Superior temporal gyrus (tissue), 1 donor: ENCODE data around the gene TOMM40L.

Experiments used
- DNase-seq: peaks from one replicate; pipeline ENCODE4 v3.0.0-alpha.2; 2016; ENCODE audit errors: extremely low spot score

TOMM40L gene

GRCh38 chr1:161225534-161226319, at the start of gene TOMM40L:
TSS of gene TOMM40L (plus strand) at chr1:161226060. CDS start at chr1:161226490, 430 bp downstream.
- peak; percentile 99 for DNase-seq

- no peak for DNase-seq
These were observed 49.3 kb upstream of the TOMM40L start for GRCh38 chr1:161176468-161177111.

- peak; percentile 84 for DNase-seq
These were observed 48.5 kb upstream of the TOMM40L start, which contains the start of gene B4GALT3 for GRCh38 chr1:161177112-161177935. TSS of gene B4GALT3 (minus strand) at chr1:161177507. CDS start at chr1:161176060, 1,447 bp downstream.

- no peak for DNase-seq
These were observed 48.0 kb upstream of the TOMM40L start for GRCh38 chr1:161177936-161178244.

GRCh38 chr1:161179698-161180097, 46.2 kb upstream of the TOMM40L start:
- no peak for DNase-seq

- DNase-seq = no peak
These were observed 45.2 kb upstream of the TOMM40L start for GRCh38 chr1:161180639-161181038.

- no peak for DNase-seq
These were observed 43.6 kb upstream of the TOMM40L start for GRCh38 chr1:161182214-161182613.

- DNase-seq = peak; percentile 71
These were observed 40.6 kb upstream of the TOMM40L start for GRCh38 chr1:161185282-161185682.

GRCh38 chr1:161185732-161186311, 40.0 kb upstream of the TOMM40L start:
- no peak for DNase-seq

GRCh38 chr1:161187311-161187710, 38.5 kb upstream of the TOMM40L start:
- no peak for DNase-seq

GRCh38 chr1:161188381-161188780, 37.5 kb upstream of the TOMM40L start:
- no peak for DNase-seq

- no peak for DNase-seq
These were observed 36.8 kb upstream of the TOMM40L start for GRCh38 chr1:161189036-161189435.

GRCh38 chr1:161190962-161191521, 34.8 kb upstream of the TOMM40L start:
- DNase-seq = peak; percentile 57

- DNase-seq = no peak
These were observed 33.9 kb upstream of the TOMM40L start for GRCh38 chr1:161191971-161192370.

- DNase-seq = peak; percentile 91
These were observed 33.1 kb upstream of the TOMM40L start for GRCh38 chr1:161192476-161193465.

- DNase-seq = peak; percentile 89
These were observed 32.2 kb upstream of the TOMM40L start for GRCh38 chr1:161193561-161194235.

GRCh38 chr1:161195171-161195570, 30.7 kb upstream of the TOMM40L start:
- DNase-seq = peak; percentile 57

GRCh38 chr1:161196111-161196510, 29.7 kb upstream of the TOMM40L start:
- no peak for DNase-seq

GRCh38 chr1:161196521-161197451, 29.1 kb upstream of the TOMM40L start:
- no peak for DNase-seq
